ENCODE measurements around the gene CAV1. TPM values are rescaled to one million over a fixed set of nuclear protein-coding genes. Genes with fewer than 3 reads are reported as not detected.

The CAV1 gene
- total RNA-seq, 1 donor: 887 TPM

GRCh38 chr7:116497708-116498107 is 27.1 kb upstream of the CAV1 start:
- H3K4me3 ChIP-seq (ENCODE audit: low read depth, low read length): no peak overlapping the region
- TF ChIP-seq CTCF (IDR thresholded peaks at IDR 0.05; ENCODE audit: insufficient read depth, low read depth, low read length): no peak
- DNase-seq (ENCODE audit: low read depth): no peak

DNA sequence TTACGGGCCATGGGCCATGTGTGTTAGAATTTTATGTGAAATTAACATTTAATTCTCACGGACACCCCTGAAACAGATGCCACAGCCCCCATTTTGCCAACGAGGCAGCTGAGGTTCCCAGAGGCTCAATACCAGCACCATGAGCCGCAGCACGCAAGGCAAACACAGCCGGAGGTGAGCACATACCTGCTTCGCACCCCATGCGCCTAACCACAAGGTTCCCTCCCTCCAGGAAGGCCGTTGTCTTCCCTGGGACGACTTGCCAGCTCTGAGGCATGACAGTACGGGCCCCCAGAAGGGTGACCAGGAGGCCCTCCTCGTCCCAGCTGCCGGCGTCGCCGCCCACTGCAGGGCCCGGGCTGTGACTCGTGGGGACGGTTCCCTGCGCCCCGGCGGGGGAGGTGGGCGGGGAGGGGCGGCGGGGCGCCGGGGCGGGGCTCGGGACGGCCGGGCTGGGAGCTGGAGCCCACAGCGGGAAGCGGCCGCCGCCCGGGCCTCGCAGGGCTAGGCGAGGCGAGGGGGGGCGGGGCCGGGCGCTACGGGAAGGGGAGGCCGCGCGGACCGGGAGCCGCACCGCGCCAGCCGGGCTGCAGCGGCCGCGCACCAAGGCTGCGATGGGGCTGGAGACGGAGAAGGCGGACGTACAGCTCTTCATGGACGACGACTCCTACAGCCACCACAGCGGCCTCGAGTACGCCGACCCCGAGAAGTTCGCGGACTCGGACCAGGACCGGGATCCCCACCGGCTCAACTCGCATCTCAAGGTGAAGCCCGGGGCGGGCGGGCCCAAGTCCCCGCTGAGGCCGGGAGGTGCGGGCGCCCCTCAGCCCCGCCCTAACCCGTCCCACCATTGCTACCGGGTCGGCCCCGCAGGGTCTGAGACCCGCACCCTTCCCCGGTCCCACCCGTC is 25.4 kb upstream of the CAV1 start, which contains the start of gene CAV2:
Gene CAV2, plus strand, starts transcription at position 571 of the 910 bp plus-strand sequence. Its CDS starts 44 bp downstream, at position 615.
- peak within 1 kb of the TSS; percentile 66 for H3K4me3 ChIP-seq (ENCODE audit: low read depth, low read length)
- TF ChIP-seq CTCF (IDR thresholded peaks at IDR 0.05; ENCODE audit: insufficient read depth, low read depth, low read length): no peak
- peak; percentile 57 for DNase-seq (ENCODE audit: low read depth)

DNA sequence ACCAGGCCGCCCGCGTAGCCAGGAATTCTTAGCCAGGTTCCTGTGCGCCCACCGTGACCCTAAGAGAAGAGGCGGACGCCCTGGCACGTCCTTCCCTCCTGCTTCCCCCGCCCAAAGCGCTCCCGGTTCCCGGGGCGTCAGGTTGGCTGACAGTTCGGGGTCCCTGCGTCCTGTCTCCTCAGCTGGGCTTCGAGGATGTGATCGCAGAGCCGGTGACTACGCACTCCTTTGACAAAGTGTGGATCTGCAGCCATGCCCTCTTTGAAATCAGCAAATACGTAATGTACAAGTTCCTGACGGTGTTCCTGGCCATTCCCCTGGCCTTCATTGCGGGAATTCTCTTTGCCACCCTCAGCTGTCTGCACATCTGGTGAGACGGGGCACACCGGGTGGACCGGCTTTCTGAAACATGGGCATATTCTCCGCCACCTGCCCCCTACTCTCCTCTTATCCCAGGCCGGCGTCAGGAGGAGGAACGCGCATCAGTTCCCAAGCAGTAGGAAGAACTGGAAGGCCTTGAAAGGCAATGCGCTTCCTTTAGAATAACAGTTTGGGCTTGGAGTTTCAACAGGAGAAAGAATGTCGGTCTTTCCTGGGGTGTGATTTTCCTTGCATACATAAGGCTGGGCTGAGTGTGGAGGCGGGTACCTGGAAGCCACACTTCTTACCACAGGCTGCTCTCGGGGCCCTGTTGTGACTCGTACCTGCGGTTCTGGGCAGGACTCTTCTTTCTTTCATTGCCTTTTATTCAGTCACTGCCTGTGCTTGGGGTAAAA is 24.6 kb upstream of the CAV1 start:
- H3K4me3 ChIP-seq (ENCODE audit: low read depth, low read length): peak overlapping the region; percentile 66
- TF ChIP-seq CTCF (IDR thresholded peaks at IDR 0.05; ENCODE audit: insufficient read depth, low read depth, low read length): no peak
- peak; percentile 61 for DNase-seq (ENCODE audit: low read depth)

DNA sequence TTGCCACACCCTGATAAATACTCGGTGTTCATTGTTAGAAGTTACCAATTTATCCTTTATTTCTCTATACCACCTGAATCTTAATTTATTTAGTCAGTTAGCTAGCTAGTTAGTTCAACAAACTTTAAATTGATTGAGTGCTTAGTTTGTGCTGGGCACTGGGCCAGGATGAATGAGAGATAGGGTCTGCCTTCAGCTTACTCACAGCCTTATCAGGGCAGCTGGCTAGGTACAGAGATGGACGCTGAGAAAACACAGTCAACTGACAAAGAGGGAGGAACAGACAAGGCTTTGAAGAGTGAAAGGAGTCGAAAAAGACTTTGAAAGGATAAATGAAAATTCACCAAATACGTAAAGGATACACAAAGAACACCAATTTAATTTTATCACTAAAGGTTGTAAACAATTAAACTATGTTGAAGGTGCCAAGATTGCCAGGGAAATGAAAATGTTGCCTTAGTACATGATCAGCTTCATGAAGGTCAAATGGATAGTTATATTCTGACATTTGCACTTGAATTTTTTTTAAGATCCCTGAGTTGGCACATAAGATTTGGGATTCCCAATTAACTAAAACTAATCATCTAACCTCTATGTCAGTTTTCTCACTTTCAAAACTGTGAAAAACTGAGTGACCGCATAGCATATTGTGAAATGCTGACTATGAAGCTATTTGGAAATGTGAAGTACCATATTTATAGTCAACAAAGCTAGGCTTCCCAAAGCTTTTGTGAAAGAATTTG is 23.2 kb upstream of the CAV1 start:
- no peak for TF ChIP-seq CTCF (IDR thresholded peaks at IDR 0.05; ENCODE audit: insufficient read depth, low read depth, low read length)
- DNase-seq (ENCODE audit: low read depth): peak; percentile 63
- peak overlapping the region; percentile 66 for H3K4me3 ChIP-seq (ENCODE audit: low read depth, low read length)

DNA sequence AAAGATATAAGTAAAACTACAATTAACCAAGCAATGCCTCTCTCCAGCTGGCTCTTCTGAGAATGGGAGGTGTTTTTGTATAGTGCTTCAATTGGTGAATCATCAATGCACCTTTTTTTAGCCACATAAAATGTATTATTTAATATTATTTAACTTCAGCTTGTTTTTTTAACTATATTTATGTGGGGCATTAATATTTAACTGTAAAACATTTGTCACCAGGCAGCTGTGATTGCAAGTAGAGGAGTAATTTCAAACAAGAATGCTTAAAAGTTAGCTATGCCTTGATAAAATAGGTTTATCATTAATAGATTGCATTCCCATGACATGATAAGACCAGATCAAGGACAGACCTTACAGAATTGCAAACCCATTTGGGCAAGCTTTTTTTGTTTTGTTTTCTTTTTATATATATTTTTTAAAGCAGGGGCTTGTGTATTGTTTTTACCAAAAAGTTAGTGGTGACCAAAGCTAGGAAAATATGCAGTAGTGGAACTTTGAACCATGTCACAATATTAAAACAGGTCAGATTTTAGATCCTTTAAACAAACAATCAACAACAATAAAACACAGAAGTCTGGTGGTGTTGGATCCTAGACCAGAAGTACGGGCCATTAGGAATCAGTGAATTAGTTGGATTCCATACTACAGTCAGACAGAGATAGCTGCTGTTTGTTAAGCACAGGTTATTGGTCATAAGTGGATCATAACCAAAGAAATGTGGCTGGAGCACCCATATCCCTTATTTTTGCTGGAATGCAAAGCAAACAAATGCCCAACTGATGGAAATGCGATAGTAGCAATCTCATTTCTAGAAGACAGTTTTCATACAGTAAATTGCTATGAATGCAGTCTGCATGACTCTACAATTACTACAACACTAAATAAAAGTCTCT is 22.4 kb upstream of the CAV1 start:
- TF ChIP-seq CTCF (IDR thresholded peaks at IDR 0.05; ENCODE audit: insufficient read depth, low read depth, low read length): no peak
- H3K4me3 ChIP-seq (ENCODE audit: low read depth, low read length): peak overlapping the region; percentile 66
- DNase-seq (ENCODE audit: low read depth): no peak
